A673 (cell line): ENCODE results near the gene RAPGEF5.

Experiments used
- EZH2 ChIP-seq: fragments of 200-600 bp; sonication (generic); IDR thresholded peaks from 2 replicates; pipeline ENCODE4 v1.6.1; 2017; ENCODE audit warnings: borderline replicate concordance, low read depth, mild to moderate bottlenecking, mixed read lengths, antibody characterized with exemption, low read length; ENCODE audit not compliant: poor library complexity, severe bottlenecking
- TF ChIP-seq, protein P1 (sequence below): fragments of 300-800, 200-600 bp; sonication (generic); conservative IDR thresholded peaks from 2 replicates; pipeline ENCODE4 v1.5.1; 2017; ENCODE audit warnings: low read depth, mild to moderate bottlenecking, antibody characterized with exemption, low read length, moderate library complexity, mixed read lengths

- TF ChIP-seq, protein P1, sequence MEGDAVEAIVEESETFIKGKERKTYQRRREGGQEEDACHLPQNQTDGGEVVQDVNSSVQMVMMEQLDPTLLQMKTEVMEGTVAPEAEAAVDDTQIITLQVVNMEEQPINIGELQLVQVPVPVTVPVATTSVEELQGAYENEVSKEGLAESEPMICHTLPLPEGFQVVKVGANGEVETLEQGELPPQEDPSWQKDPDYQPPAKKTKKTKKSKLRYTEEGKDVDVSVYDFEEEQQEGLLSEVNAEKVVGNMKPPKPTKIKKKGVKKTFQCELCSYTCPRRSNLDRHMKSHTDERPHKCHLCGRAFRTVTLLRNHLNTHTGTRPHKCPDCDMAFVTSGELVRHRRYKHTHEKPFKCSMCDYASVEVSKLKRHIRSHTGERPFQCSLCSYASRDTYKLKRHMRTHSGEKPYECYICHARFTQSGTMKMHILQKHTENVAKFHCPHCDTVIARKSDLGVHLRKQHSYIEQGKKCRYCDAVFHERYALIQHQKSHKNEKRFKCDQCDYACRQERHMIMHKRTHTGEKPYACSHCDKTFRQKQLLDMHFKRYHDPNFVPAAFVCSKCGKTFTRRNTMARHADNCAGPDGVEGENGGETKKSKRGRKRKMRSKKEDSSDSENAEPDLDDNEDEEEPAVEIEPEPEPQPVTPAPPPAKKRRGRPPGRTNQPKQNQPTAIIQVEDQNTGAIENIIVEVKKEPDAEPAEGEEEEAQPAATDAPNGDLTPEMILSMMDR: no peak
- no peak for TF ChIP-seq EZH2
These were observed 29.9 kb upstream of the RAPGEF5 start for GRCh38 chr7:22386865-22387264.
